ENCODE results near the gene SPINK14. TPM values are rescaled to one million over a fixed set of nuclear protein-coding genes. Genes with fewer than 3 reads are reported as not detected.

SPINK14 gene
- total RNA-seq, 1 experiment from 2014 or later = not detected

GRCh38 chr5:148205044-148205806 lies 36.9 kb downstream of the SPINK14 start:
- ChIA-PET POLR2A (ENCODE audit: unreplicated experiment) (interaction anchor here (0.6 kb wide), 1 partner anchor 132 kb away, joined by 3 read pairs; no protein-coding TSS in a partner anchor), CTCF (no interaction called here)
- no peak overlapping the region for H3K4me2 ChIP-seq (ENCODE audit: low read length)
- H3K9me3 ChIP-seq (ENCODE audit: low read length) = no peaks in the 10 kb centered on the region
- no peak for TF ChIP-seq CTCF (conservative IDR thresholded peaks at IDR 0.05; ENCODE audit: low read depth, low read length)
- TF ChIP-seq EZH2phosphoT487 (IDR thresholded peaks at IDR 0.05; ENCODE audit: borderline replicate concordance, low read length) = no peak
- no peak for TF ChIP-seq EZH2 (IDR thresholded peaks at IDR 0.05; ENCODE audit: low read length, unreplicated experiment)
- peaks cover 8% of the 10 kb centered on the region; the same call in 1 of the 2 replicates for H3K4me1 ChIP-seq (ENCODE audit: insufficient read depth, low read length)
- H4K20me1 ChIP-seq (ENCODE audit: low read length) = no peaks in the 10 kb centered on the region
- no peaks in the 10 kb centered on the region for H3K79me2 ChIP-seq (ENCODE audit: low read length)
- no peak for ATAC-seq
- no peak overlapping the region for H2AFZ ChIP-seq (ENCODE audit: low read length)
- intact Hi-C loops (cut with micrococcal nuclease) = no loop called here
- no peak overlapping the region for H3K9ac ChIP-seq (ENCODE audit: low read length)
- H3K9me2 ChIP-seq (replicated peaks; ENCODE audit: low read length) = no peaks in the 10 kb centered on the region
- no peak for DNase-seq
- H3F3A ChIP-seq (ENCODE audit: low read length, unreplicated experiment) = no peaks in the 10 kb centered on the region
- no peaks in the 10 kb centered on the region for H3K27me3 ChIP-seq (ENCODE audit: low read length)
- no peaks in the 10 kb centered on the region for H3K36me3 ChIP-seq (ENCODE audit: low read depth, low read length)
- H3K27ac ChIP-seq (ENCODE audit: low read length) = no peak overlapping the region
- no TSS peak for BruUV-seq (replicated peaks)
- no peak overlapping the region for H3K4me3 ChIP-seq (ENCODE audit: low read length)

GRCh38 chr5:148205865-148206264 lies 37.5 kb downstream of the SPINK14 start:
- Histone ChIP-seq H3K36me3 (ENCODE audit: low read depth, low read length) (no peaks in the 10 kb centered on the region), H2AFZ (ENCODE audit: low read length) (no peak overlapping the region), H3F3A (ENCODE audit: low read length, unreplicated experiment) (no peaks in the 10 kb centered on the region), H3K9me3 (ENCODE audit: low read length) (no peaks in the 10 kb centered on the region), H3K4me3 (ENCODE audit: low read length) (no peak overlapping the region), H4K20me1 (ENCODE audit: low read length) (no peaks in the 10 kb centered on the region), H3K79me2 (ENCODE audit: low read length) (no peaks in the 10 kb centered on the region), H3K4me1 (ENCODE audit: insufficient read depth, low read length) (peaks cover 8% of the 10 kb centered on the region; the same call in 1 of the 2 replicates), H3K4me2 (ENCODE audit: low read length) (no peak overlapping the region), H3K9ac (ENCODE audit: low read length) (no peak overlapping the region), H3K9me2 (replicated peaks; ENCODE audit: low read length) (no peaks in the 10 kb centered on the region), H3K27me3 (ENCODE audit: low read length) (no peaks in the 10 kb centered on the region), H3K27ac (ENCODE audit: low read length) (no peak overlapping the region)
- intact Hi-C loops (cut with micrococcal nuclease) = no loop called here
- ChIA-PET CTCF (no interaction called here), POLR2A (ENCODE audit: unreplicated experiment) (no interaction called here)
- DNase-seq (no peak), ATAC-seq (no peak)
- no TSS peak for BruUV-seq (replicated peaks)
- no peak for TF ChIP-seq EZH2 (IDR thresholded peaks at IDR 0.05; ENCODE audit: low read length, unreplicated experiment)
- no peak for TF ChIP-seq EZH2phosphoT487 (IDR thresholded peaks at IDR 0.05; ENCODE audit: borderline replicate concordance, low read length)
- TF ChIP-seq CTCF (conservative IDR thresholded peaks at IDR 0.05; ENCODE audit: low read depth, low read length) = no peak

GRCh38 chr5:148206620-148207019 lies 38.3 kb downstream of the SPINK14 start:
- Histone ChIP-seq H3K36me3 (ENCODE audit: low read depth, low read length) (no peaks in the 10 kb centered on the region), H3K9me3 (ENCODE audit: low read length) (no peaks in the 10 kb centered on the region), H3K4me1 (ENCODE audit: insufficient read depth, low read length) (peaks cover 8% of the 10 kb centered on the region; the same call in 1 of the 2 replicates), H3K27ac (ENCODE audit: low read length) (no peak overlapping the region), H3K79me2 (ENCODE audit: low read length) (no peaks in the 10 kb centered on the region), H3F3A (ENCODE audit: low read length, unreplicated experiment) (no peaks in the 10 kb centered on the region), H3K9me2 (replicated peaks; ENCODE audit: low read length) (no peaks in the 10 kb centered on the region), H3K27me3 (ENCODE audit: low read length) (no peaks in the 10 kb centered on the region), H2AFZ (ENCODE audit: low read length) (no peak overlapping the region), H3K9ac (ENCODE audit: low read length) (no peak overlapping the region), H3K4me2 (ENCODE audit: low read length) (no peak overlapping the region), H4K20me1 (ENCODE audit: low read length) (no peaks in the 10 kb centered on the region), H3K4me3 (ENCODE audit: low read length) (no peak overlapping the region)
- no TSS peak for BruUV-seq (replicated peaks)
- intact Hi-C loops (cut with micrococcal nuclease) = no loop called here
- DNase-seq (no peak), ATAC-seq (no peak)
- POLR2A ChIA-PET (ENCODE audit: unreplicated experiment) = no interaction called here
- CTCF ChIA-PET = no interaction called here
- TF ChIP-seq EZH2 (IDR thresholded peaks at IDR 0.05; ENCODE audit: low read length, unreplicated experiment) = no peak
- TF ChIP-seq EZH2phosphoT487 (IDR thresholded peaks at IDR 0.05; ENCODE audit: borderline replicate concordance, low read length) = no peak
- no peak for TF ChIP-seq CTCF (conservative IDR thresholded peaks at IDR 0.05; ENCODE audit: low read depth, low read length)

All from PC-3 (cell line).